Activated CD4-positive, alpha-beta T cell treated with anti-CD3 and anti-CD28 coated beads, Interleukin-2, amount 50 U/mL, for 1 hour (primary cell): ENCODE results near the gene ZNF879.

ENCODE experiments used
- DNase-seq: peaks from one replicate; pipeline ENCODE4 v3.0.0-alpha.2; 2020

ZNF879 gene

GRCh38 chr5:179023528-179024189 is at the start of gene ZNF879:
TSS of gene ZNF879 (plus strand) at chr5:179023804. CDS start at chr5:179025005, 1,201 bp downstream.
- DNase-seq = peak; percentile 92

GRCh38 chr5:178981381-178981780 is 42.2 kb upstream of the ZNF879 start:
- no peak for DNase-seq

- no peak for DNase-seq
These were observed 40.7 kb upstream of the ZNF879 start for GRCh38 chr5:178982941-178983340.

- no peak for DNase-seq
These were observed 39.9 kb upstream of the ZNF879 start for GRCh38 chr5:178983728-178984127.

- no peak for DNase-seq
These were observed 39.2 kb upstream of the ZNF879 start for GRCh38 chr5:178984145-178985072.

- DNase-seq = no peak
These were observed 37.2 kb upstream of the ZNF879 start for GRCh38 chr5:178986326-178986960.

GRCh38 chr5:178988436-178989220 is 35.0 kb upstream of the ZNF879 start:
- no peak for DNase-seq

GRCh38 chr5:178989311-178989710 is 34.3 kb upstream of the ZNF879 start:
- no peak for DNase-seq

GRCh38 chr5:178990491-178990890 is 33.1 kb upstream of the ZNF879 start:
- no peak for DNase-seq

GRCh38 chr5:178991190-178992145 is 32.1 kb upstream of the ZNF879 start:
- DNase-seq = no peak

GRCh38 chr5:178992291-178992895 is 31.2 kb upstream of the ZNF879 start:
- DNase-seq = no peak

GRCh38 chr5:178993236-178993765 is 30.3 kb upstream of the ZNF879 start:
- DNase-seq = no peak

GRCh38 chr5:178993955-178994579 is 29.5 kb upstream of the ZNF879 start:
- no peak for DNase-seq

- no peak for DNase-seq
These were observed 28.8 kb upstream of the ZNF879 start, which contains the start of gene GRM6 for GRCh38 chr5:178994580-178995340. TSS of gene GRM6 (minus strand) at chr5:178995320. CDS start at chr5:178994944, 376 bp downstream.

- DNase-seq = no peak
These were observed 28.3 kb upstream of the ZNF879 start for GRCh38 chr5:178995341-178995690.

- no peak for DNase-seq
These were observed 27.4 kb upstream of the ZNF879 start for GRCh38 chr5:178996156-178996555.

GRCh38 chr5:178997191-178997590 is 26.4 kb upstream of the ZNF879 start:
- no peak for DNase-seq

GRCh38 chr5:178998441-178998840 is 25.2 kb upstream of the ZNF879 start:
- no peak for DNase-seq

- DNase-seq = no peak
These were observed 17.0 kb upstream of the ZNF879 start for GRCh38 chr5:179006564-179006963.

- no peak for DNase-seq
These were observed 14.9 kb upstream of the ZNF879 start for GRCh38 chr5:179008667-179009066.
